GM21360 (cell line): ENCODE data around the gene GLP2R.
"Not testable (repeated sequence)": the region's sequence is repeated elsewhere in the genome, so short reads cannot be mapped to it uniquely, and the experiment has no call there.

Experiments used
- ATAC-seq: cut with Tn5 transposase; IDR thresholded peaks from one replicate; pipeline ENCODE4 v1.9.1; 2021; ENCODE audit warnings: mild to moderate bottlenecking, moderate library complexity; ENCODE audit not compliant: unreplicated experiment

Gene GLP2R

GRCh38 chr17:9918804-9919352 is 93.2 kb downstream of the GLP2R start:
- no peak for ATAC-seq

GRCh38 chr17:9921216-9921615 is 95.5 kb downstream of the GLP2R start:
- not testable (repeated sequence) for ATAC-seq

- no peak for ATAC-seq
Measured at GRCh38 chr17:9922012-9922848, 96.5 kb downstream of the GLP2R start.

- ATAC-seq = no peak
Measured at GRCh38 chr17:9924735-9925191, 99.0 kb downstream of the GLP2R start.

- ATAC-seq = no peak
Measured at GRCh38 chr17:9925457-9925856, 99.7 kb downstream of the GLP2R start.

GRCh38 chr17:9926150-9926804 is 100.6 kb downstream of the GLP2R start:
- ATAC-seq = no peak

GRCh38 chr17:9928601-9929333 is 103.0 kb downstream of the GLP2R start:
- ATAC-seq = no peak

- ATAC-seq = no peak
Measured at GRCh38 chr17:9929871-9930270, 104.1 kb downstream of the GLP2R start.

GRCh38 chr17:9931144-9931741 is 105.5 kb downstream of the GLP2R start:
- no peak for ATAC-seq

GRCh38 chr17:9932491-9932890 is 106.8 kb downstream of the GLP2R start:
- ATAC-seq = no peak

GRCh38 chr17:9934331-9934730 is 108.6 kb downstream of the GLP2R start:
- no peak for ATAC-seq

- no peak for ATAC-seq
Measured at GRCh38 chr17:9935408-9935807, 109.7 kb downstream of the GLP2R start.

GRCh38 chr17:9936095-9936494 is 110.4 kb downstream of the GLP2R start:
- no peak for ATAC-seq

- ATAC-seq = no peak
Measured at GRCh38 chr17:9937241-9937761, 111.6 kb downstream of the GLP2R start.

GRCh38 chr17:9937901-9938300 is 112.2 kb downstream of the GLP2R start:
- ATAC-seq = no peak

- no peak for ATAC-seq
Measured at GRCh38 chr17:9938764-9939163, 113.0 kb downstream of the GLP2R start.

GRCh38 chr17:9940841-9941240 is 115.1 kb downstream of the GLP2R start:
- ATAC-seq = no peak

- no peak for ATAC-seq
Measured at GRCh38 chr17:9941305-9941704, 115.6 kb downstream of the GLP2R start.
